ENCODE data around the gene THOC6. TPM values are rescaled to one million over a fixed set of nuclear protein-coding genes. Genes with fewer than 3 reads are reported as not detected.

Gene THOC6
- total RNA-seq, 1 experiment from 2014 or later: 56.7 TPM

- intact Hi-C loops (cut with micrococcal nuclease; ENCODE audit: unreplicated experiment): no loop called here
- no TSS peak for BruUV-seq (replicated peaks)
- POLR2A ChIA-PET: no interaction called here
Measured at GRCh38 chr16:3073448-3073847, 49.6 kb downstream of the THOC6 start.

GRCh38 chr16:3074860-3075522 lies 51.2 kb downstream of the THOC6 start:
- ATAC-seq (no peak), DNase-seq (ENCODE audit: low read depth, low spot score) (no peak)
- H3K4me3 ChIP-seq (ENCODE audit: low read depth in 2 of 2, low read length in 2 of 2): no peak overlapping the region
- no peaks in the 10 kb centered on the region for H3K9me3 ChIP-seq (ENCODE audit: control insufficient read depth, insufficient read depth, low read depth, low read length)
- BruUV-seq (replicated peaks): no TSS peak
- ChIA-PET POLR2A (interaction anchor here (0.6 kb wide), 1 partner anchor 70 kb away, joined by 3 read pairs; no protein-coding TSS in a partner anchor), CTCF (no interaction called here)
- TF ChIP-seq, protein P1, sequence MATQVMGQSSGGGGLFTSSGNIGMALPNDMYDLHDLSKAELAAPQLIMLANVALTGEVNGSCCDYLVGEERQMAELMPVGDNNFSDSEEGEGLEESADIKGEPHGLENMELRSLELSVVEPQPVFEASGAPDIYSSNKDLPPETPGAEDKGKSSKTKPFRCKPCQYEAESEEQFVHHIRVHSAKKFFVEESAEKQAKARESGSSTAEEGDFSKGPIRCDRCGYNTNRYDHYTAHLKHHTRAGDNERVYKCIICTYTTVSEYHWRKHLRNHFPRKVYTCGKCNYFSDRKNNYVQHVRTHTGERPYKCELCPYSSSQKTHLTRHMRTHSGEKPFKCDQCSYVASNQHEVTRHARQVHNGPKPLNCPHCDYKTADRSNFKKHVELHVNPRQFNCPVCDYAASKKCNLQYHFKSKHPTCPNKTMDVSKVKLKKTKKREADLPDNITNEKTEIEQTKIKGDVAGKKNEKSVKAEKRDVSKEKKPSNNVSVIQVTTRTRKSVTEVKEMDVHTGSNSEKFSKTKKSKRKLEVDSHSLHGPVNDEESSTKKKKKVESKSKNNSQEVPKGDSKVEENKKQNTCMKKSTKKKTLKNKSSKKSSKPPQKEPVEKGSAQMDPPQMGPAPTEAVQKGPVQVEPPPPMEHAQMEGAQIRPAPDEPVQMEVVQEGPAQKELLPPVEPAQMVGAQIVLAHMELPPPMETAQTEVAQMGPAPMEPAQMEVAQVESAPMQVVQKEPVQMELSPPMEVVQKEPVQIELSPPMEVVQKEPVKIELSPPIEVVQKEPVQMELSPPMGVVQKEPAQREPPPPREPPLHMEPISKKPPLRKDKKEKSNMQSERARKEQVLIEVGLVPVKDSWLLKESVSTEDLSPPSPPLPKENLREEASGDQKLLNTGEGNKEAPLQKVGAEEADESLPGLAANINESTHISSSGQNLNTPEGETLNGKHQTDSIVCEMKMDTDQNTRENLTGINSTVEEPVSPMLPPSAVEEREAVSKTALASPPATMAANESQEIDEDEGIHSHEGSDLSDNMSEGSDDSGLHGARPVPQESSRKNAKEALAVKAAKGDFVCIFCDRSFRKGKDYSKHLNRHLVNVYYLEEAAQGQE (IDR thresholded peaks at IDR 0.05; ENCODE audit: insufficient read depth in 1 of 2, low read depth in 2 of 2, low read length in 1 of 2): no peak
- TF ChIP-seq, protein P2, sequence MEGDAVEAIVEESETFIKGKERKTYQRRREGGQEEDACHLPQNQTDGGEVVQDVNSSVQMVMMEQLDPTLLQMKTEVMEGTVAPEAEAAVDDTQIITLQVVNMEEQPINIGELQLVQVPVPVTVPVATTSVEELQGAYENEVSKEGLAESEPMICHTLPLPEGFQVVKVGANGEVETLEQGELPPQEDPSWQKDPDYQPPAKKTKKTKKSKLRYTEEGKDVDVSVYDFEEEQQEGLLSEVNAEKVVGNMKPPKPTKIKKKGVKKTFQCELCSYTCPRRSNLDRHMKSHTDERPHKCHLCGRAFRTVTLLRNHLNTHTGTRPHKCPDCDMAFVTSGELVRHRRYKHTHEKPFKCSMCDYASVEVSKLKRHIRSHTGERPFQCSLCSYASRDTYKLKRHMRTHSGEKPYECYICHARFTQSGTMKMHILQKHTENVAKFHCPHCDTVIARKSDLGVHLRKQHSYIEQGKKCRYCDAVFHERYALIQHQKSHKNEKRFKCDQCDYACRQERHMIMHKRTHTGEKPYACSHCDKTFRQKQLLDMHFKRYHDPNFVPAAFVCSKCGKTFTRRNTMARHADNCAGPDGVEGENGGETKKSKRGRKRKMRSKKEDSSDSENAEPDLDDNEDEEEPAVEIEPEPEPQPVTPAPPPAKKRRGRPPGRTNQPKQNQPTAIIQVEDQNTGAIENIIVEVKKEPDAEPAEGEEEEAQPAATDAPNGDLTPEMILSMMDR (IDR thresholded peaks at IDR 0.05): no peak
- TF ChIP-seq POLR2AphosphoS5 (IDR thresholded peaks at IDR 0.05; ENCODE audit: low read depth, low read length): no peak
- no peak for TF ChIP-seq SIN3A (IDR thresholded peaks at IDR 0.05; ENCODE audit: borderline replicate concordance, insufficient read depth, low read depth, low read length)
- TF ChIP-seq TCF7L2 (IDR thresholded peaks at IDR 0.05; ENCODE audit: low read depth, low read length): no peak
- intact Hi-C loops (cut with micrococcal nuclease; ENCODE audit: unreplicated experiment): no loop called here
- no peaks in the 10 kb centered on the region for H3K27me3 ChIP-seq (ENCODE audit: control insufficient read depth, insufficient read depth, low read length)
- in situ Hi-C loops (cut with HindIII; ENCODE audit: low pct_unique_long_range_greater_than_20kb, low sequenced_read_pairs): no loop called here
- H3K4me1 ChIP-seq (ENCODE audit: control insufficient read depth, insufficient read depth, low read length): no peaks in the 10 kb centered on the region
- no peak overlapping the region for H3K27ac ChIP-seq (ENCODE audit: low read length)
- H3K36me3 ChIP-seq (ENCODE audit: control insufficient read depth, insufficient read depth, low read length): no peaks in the 10 kb centered on the region

More at GRCh38 chr16:3073448-3073847, 49.6 kb downstream of the THOC6 start:
- Histone ChIP-seq H3K4me1 (ENCODE audit: control insufficient read depth, insufficient read depth, low read length) (no peaks in the 10 kb centered on the region), H3K27ac (ENCODE audit: low read length) (no peak overlapping the region), H3K36me3 (ENCODE audit: control insufficient read depth, insufficient read depth, low read length) (no peaks in the 10 kb centered on the region), H3K9me3 (ENCODE audit: control insufficient read depth, insufficient read depth, low read depth, low read length) (no peaks in the 10 kb centered on the region), H3K4me3 (ENCODE audit: low read depth in 2 of 2, low read length in 2 of 2) (no peak overlapping the region), H3K27me3 (ENCODE audit: control insufficient read depth, insufficient read depth, low read length) (no peaks in the 10 kb centered on the region)
- DNase-seq (ENCODE audit: low read depth, low spot score) (no peak), ATAC-seq (no peak)
- TF ChIP-seq POLR2AphosphoS5 (IDR thresholded peaks at IDR 0.05; ENCODE audit: low read depth, low read length): no peak
- TF ChIP-seq, protein P2 (IDR thresholded peaks at IDR 0.05): no peak
- TF ChIP-seq TCF7L2 (IDR thresholded peaks at IDR 0.05; ENCODE audit: low read depth, low read length): no peak
- no peak for TF ChIP-seq SIN3A (IDR thresholded peaks at IDR 0.05; ENCODE audit: borderline replicate concordance, insufficient read depth, low read depth, low read length)
- TF ChIP-seq, protein P1 (IDR thresholded peaks at IDR 0.05; ENCODE audit: insufficient read depth in 1 of 2, low read depth in 2 of 2, low read length in 1 of 2): no peak
- CTCF ChIA-PET: no interaction called here
- in situ Hi-C loops (cut with HindIII; ENCODE audit: low pct_unique_long_range_greater_than_20kb, low sequenced_read_pairs): no loop called here
